Tibial nerve (tissue), 4 donors: ENCODE data around the gene ISLR. TPM values are rescaled to one million over a fixed set of nuclear protein-coding genes. Genes with fewer than 3 reads are reported as not detected.

Experiments used
- DNase-seq, 2 donors: peaks; one replicate each; pipeline ENCODE4 v3.0.0-alpha.2; 2019; ENCODE audit warnings: low spot score in 2 of 2
- H3K27ac ChIP-seq, 4 donors: fragments of 200-600 bp; sonication (generic) in 3 of 4; one replicate each; pipeline ENCODE4 v1.5.1; 2017 to 2019; ENCODE audit warnings: mild to moderate bottlenecking in 1 of 4
- H3K27me3 ChIP-seq, 2 donors: fragments of 200-600 bp; sonication (generic) in 1 of 2; one replicate each; pipeline versions ENCODE4 v1.5.1 to v1.6.0; 2017 to 2019
- H3K36me3 ChIP-seq, 3 donors: fragments of 200-600 bp; sonication (generic); one replicate each; pipeline ENCODE4 v1.5.1; 2018 to 2019
- H3K4me1 ChIP-seq, 4 donors: fragments of 200-600 bp; sonication (generic) in 3 of 4; one replicate each; pipeline ENCODE4 v1.5.1; 2017 to 2019
- H3K4me3 ChIP-seq, 4 donors: fragments of 200-600 bp; sonication (generic) in 3 of 4; one replicate each; pipeline ENCODE4 v1.5.1; 2017 to 2019; ENCODE audit warnings: mild to moderate bottlenecking in 1 of 4, moderate library complexity in 1 of 4
- H3K9me3 ChIP-seq, 4 donors: fragments of 200-600 bp; sonication (generic) in 3 of 4; one replicate each; pipeline ENCODE4 v1.5.1; 2017 to 2019
- EP300 ChIP-seq, 2 donors: sonication (generic); formaldehyde crosslinking; IDR thresholded peaks; one replicate each; pipeline ENCODE4 v1.6.1; 2017; ENCODE audit warnings: antibody characterized with exemption in 2 of 2, mild to moderate bottlenecking in 1 of 2
- POLR2A ChIP-seq, 2 donors: fragments of 450-650 bp; IDR thresholded peaks; one replicate each; pipeline ENCODE4 v1.6.1; 2017; ENCODE audit warnings: antibody characterized with exemption in 2 of 2, mild to moderate bottlenecking in 2 of 2, moderate library complexity in 2 of 2
- WGBS, 2 donors: methylation state at CpG; one replicate each; pipeline ENCODE4 v1.1.5; 2018; 5-methylcytosine and 5-hydroxymethylcytosine counted together
- total RNA-seq, 4 donors: library from RNA; depleted of rRNA; stranded (reverse); fragments of >200 nt; gene quantifications; one replicate each; pipeline ENCODE4 v1.1.0, GENCODE V29; 2016
- TF ChIP-seq, protein P1 (sequence below), 5 experiments: fragments of 200-600 bp in 3 of 5; fragments of 450-650 bp in 2 of 5; sonication (generic) in 3 of 5; IDR thresholded peaks; one replicate each; pipeline ENCODE4 v1.5.1; 2016 to 2019; ENCODE audit warnings: antibody characterized with exemption in 5 of 5, mild to moderate bottlenecking in 3 of 5, moderate library complexity in 2 of 5

The ISLR gene
- total RNA-seq, 4 donors from 2014 or later = 41.7 to 250 (median 164) TPM

DNA sequence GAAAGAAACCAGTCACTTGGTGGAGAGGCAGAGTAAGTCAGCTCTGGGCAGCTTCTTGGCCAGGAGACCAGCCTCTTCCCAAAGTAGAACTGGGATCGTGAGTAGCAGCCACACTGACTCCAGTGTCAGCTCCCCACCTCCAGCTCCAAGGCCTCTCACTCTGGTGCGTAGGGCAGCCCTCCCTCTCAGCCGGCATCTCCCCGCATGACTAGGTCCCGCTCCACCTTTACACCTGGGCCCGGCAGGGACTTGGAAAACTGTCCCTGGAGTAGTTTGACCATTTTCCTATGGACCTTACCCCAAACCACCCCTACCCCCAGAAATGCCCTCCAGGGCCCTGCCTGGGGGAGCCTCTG, 25.8 kb downstream of the ISLR start:
- Histone ChIP-seq H3K4me1 (peaks cover 0 to 55% (median 13%) of the 10 kb centered on the region in 4 donors), H3K9me3 (no peaks in the 10 kb centered on the region), H3K36me3 (no peaks in the 10 kb centered on the region), H3K27me3 (peaks cover 0 to 3% of the 10 kb centered on the region in 2 donors), H3K27ac (no peak overlapping the region), H3K4me3 (no peak overlapping the region)
- TF ChIP-seq POLR2A (IDR thresholded peaks at IDR 0.05) (no peak), EP300 (IDR thresholded peaks at IDR 0.05) (no peak)
- TF ChIP-seq, protein P1, sequence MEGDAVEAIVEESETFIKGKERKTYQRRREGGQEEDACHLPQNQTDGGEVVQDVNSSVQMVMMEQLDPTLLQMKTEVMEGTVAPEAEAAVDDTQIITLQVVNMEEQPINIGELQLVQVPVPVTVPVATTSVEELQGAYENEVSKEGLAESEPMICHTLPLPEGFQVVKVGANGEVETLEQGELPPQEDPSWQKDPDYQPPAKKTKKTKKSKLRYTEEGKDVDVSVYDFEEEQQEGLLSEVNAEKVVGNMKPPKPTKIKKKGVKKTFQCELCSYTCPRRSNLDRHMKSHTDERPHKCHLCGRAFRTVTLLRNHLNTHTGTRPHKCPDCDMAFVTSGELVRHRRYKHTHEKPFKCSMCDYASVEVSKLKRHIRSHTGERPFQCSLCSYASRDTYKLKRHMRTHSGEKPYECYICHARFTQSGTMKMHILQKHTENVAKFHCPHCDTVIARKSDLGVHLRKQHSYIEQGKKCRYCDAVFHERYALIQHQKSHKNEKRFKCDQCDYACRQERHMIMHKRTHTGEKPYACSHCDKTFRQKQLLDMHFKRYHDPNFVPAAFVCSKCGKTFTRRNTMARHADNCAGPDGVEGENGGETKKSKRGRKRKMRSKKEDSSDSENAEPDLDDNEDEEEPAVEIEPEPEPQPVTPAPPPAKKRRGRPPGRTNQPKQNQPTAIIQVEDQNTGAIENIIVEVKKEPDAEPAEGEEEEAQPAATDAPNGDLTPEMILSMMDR (IDR thresholded peaks at IDR 0.05) = no peak
- DNase-seq = no peak
- WGBS, 2 donors = 92 to 95% methylated on average over 6 of the region's 6 CpGs

DNA sequence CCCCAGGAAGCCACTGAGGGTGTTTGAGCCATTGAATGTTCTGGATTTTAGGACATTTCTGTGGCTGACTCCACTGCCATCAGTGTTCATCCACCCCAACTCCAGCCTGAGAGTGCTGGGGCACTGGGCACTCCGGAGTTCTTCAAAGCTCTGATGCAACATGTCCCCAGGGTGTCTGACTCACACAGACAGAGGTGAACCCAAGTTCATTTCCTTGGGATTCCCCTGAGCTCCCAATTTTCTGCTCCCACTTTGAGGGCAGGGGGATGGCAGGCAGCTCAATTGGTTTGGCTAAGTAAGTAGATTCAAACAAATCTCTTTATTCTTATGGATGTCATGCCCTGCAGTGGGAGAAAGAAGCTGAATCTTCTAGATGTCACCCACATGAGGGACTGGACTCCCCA, 26.9 kb downstream of the ISLR start:
- H3K27me3 ChIP-seq = peaks cover 0 to 3% of the 10 kb centered on the region in 2 donors
- H3K4me1 ChIP-seq = peaks cover 0 to 57% (median 13%) of the 10 kb centered on the region in 4 donors
- H3K36me3 ChIP-seq = no peaks in the 10 kb centered on the region
- no peak overlapping the region for H3K4me3 ChIP-seq
- peak; percentile 65 to 85 for DNase-seq
- H3K27ac ChIP-seq = peak overlapping the region in 2 of 4 donors; percentile 34 to 39
- WGBS, 2 donors = 10 to 50% methylated on average over 1 of the region's 1 CpG
- no peaks in the 10 kb centered on the region for H3K9me3 ChIP-seq
- TF ChIP-seq EP300 (IDR thresholded peaks at IDR 0.05) (peak in 1 of 2 donors; percentile 61), POLR2A (IDR thresholded peaks at IDR 0.05) (no peak)
- TF ChIP-seq, protein P1 (IDR thresholded peaks at IDR 0.05) = no peak

DNA sequence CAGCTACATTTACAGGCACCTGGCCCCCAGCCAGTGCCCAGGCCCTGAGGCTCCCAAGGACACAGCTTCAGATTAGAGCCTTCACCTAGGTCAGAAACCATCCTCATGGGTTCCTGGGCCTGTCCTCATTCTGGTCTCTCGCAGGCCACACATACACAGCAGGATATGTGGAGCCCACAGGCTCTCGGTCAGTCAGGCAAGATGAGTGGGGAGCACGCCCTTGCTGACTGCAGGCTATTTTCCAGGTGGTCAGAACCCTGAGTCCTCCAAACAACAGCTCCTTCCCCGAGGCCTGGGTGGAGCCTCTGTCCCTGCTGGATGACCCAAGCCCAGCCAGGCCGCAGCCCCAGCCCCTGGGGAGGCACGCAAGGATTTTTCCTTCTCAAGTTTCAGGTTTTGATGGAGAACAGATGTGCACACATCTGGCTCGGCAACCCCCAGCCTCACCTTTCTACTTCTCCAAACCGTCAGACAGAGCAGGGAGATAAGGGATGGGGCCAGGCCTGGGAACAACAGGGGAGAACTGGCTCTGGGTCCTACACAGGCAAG, 27.4 kb downstream of the ISLR start:
- Histone ChIP-seq H3K9me3 (no peaks in the 10 kb centered on the region), H3K4me3 (no peak overlapping the region), H3K27me3 (peaks cover 0 to 3% of the 10 kb centered on the region in 2 donors), H3K27ac (peak overlapping the region in 2 of 4 donors; percentile 34 to 39), H3K4me1 (peaks cover 0 to 56% (median 13%) of the 10 kb centered on the region in 4 donors), H3K36me3 (no peaks in the 10 kb centered on the region)
- TF ChIP-seq, protein P1 (IDR thresholded peaks at IDR 0.05) = no peak
- TF ChIP-seq EP300 (IDR thresholded peaks at IDR 0.05) = no peak
- no peak for TF ChIP-seq POLR2A (IDR thresholded peaks at IDR 0.05)
- peak; percentile 39 to 60 for DNase-seq
- WGBS, 2 donors = 49 to 63% methylated on average over 8 of the region's 8 CpGs

DNA sequence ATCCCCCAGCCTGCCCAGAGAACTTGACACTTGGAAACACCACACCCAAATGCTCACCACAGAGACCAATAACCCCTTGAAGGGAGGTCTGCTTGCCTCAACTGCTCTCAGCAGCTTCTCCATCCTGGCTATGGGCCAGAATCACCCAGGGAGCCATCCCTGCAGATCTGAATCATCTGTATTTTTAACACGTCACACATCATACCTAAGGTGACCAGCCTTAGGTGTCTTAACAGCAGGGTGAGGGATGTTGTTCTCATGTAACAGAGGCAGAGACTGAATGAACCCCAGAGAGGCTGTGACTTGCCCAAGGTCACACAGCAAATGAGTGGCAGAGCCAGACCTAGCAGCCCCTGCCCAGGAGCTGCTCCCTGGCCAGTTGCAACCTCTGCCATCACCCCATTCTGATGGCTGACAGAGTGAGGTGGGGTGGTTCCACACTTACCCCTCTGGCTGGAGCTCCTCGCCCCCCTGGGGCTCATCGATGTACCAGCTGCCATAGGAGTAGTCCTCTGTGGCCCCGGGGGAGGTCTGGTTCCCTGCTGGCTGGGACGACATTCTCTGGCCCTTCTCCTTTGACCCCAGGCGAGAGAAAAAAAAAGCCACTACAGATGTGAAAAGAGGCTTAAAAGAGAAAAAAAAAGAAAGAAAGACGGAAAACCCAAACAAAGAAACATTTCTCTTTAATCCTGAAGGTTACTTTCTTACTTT, 28.4 kb downstream of the ISLR start:
- H3K4me1 ChIP-seq = peaks cover 0 to 49% (median 13%) of the 10 kb centered on the region in 4 donors
- H3K9me3 ChIP-seq = no peaks in the 10 kb centered on the region
- no peaks in the 10 kb centered on the region for H3K36me3 ChIP-seq
- no peak for TF ChIP-seq EP300 (IDR thresholded peaks at IDR 0.05)
- TF ChIP-seq, protein P1 (IDR thresholded peaks at IDR 0.05) = no peak
- no peak for TF ChIP-seq POLR2A (IDR thresholded peaks at IDR 0.05)
- no peak overlapping the region for H3K4me3 ChIP-seq
- no peak overlapping the region for H3K27ac ChIP-seq
- 35 to 42% methylated on average over 7 of the region's 7 CpGs for WGBS, 2 donors
- DNase-seq = no peak
- peaks cover 0 to 3% of the 10 kb centered on the region in 2 donors for H3K27me3 ChIP-seq
